ENCODE data around the gene CTAGE9. TPM values are rescaled to one million over a fixed set of nuclear protein-coding genes. Genes with fewer than 3 reads are reported as not detected.

Gene CTAGE9
- total RNA-seq, 4 donors from 2014 or later, result not detected

GRCh38 chr6:131744432-131745287 is 33.8 kb upstream of the CTAGE9 start:
- in situ Hi-C loops (cut with MboI; ENCODE audit: low sequenced_read_pairs in 4 of 4), result no loop called here

GRCh38 chr6:131741688-131742393 is 31.0 kb upstream of the CTAGE9 start:
- H3K27me3 ChIP-seq, result no peaks in the 10 kb centered on the region
- no peak overlapping the region for H3K4me3 ChIP-seq
- H3K4me1 ChIP-seq, result no peaks in the 10 kb centered on the region
- no peaks in the 10 kb centered on the region for H3K36me3 ChIP-seq
- ATAC-seq (no peak), DNase-seq (no peak)
- in situ Hi-C loops (cut with MboI; ENCODE audit: low sequenced_read_pairs in 4 of 4) (no loop called here), intact Hi-C loops (cut with DNase I; ENCODE audit: low total_unique reads) (no loop called here)
- TF ChIP-seq CTCF (IDR thresholded peaks at IDR 0.05 in 4 of 5, conservative IDR thresholded peaks at IDR 0.05 in 1 of 5), result no peak
- TF ChIP-seq POLR2A (IDR thresholded peaks at IDR 0.05), result no peak
- no peak overlapping the region for H3K27ac ChIP-seq
- H3K9me3 ChIP-seq, result no peaks in the 10 kb centered on the region

More at GRCh38 chr6:131744432-131745287, 33.8 kb upstream of the CTAGE9 start:
- intact Hi-C loops (cut with DNase I; ENCODE audit: low total_unique reads), result no loop called here
- no peak for DNase-seq
- no peak overlapping the region for H3K27ac ChIP-seq
- ATAC-seq, result no peak
- no peak overlapping the region for H3K4me3 ChIP-seq
- no peaks in the 10 kb centered on the region for H3K36me3 ChIP-seq
- H3K4me1 ChIP-seq, result no peaks in the 10 kb centered on the region
- H3K27me3 ChIP-seq, result no peaks in the 10 kb centered on the region
- no peaks in the 10 kb centered on the region for H3K9me3 ChIP-seq
- no peak for TF ChIP-seq CTCF (IDR thresholded peaks at IDR 0.05 in 4 of 5, conservative IDR thresholded peaks at IDR 0.05 in 1 of 5)
- no peak for TF ChIP-seq POLR2A (IDR thresholded peaks at IDR 0.05)

- no peaks in the 10 kb centered on the region for H3K36me3 ChIP-seq
- in situ Hi-C loops (cut with MboI; ENCODE audit: low sequenced_read_pairs in 4 of 4), result no loop called here
- TF ChIP-seq CTCF (IDR thresholded peaks at IDR 0.05 in 4 of 5, conservative IDR thresholded peaks at IDR 0.05 in 1 of 5) (no peak), POLR2A (IDR thresholded peaks at IDR 0.05) (no peak)
- H3K9me3 ChIP-seq, result no peaks in the 10 kb centered on the region
- H3K4me1 ChIP-seq, result no peaks in the 10 kb centered on the region
- no peak overlapping the region for H3K27ac ChIP-seq
- ATAC-seq (no peak), DNase-seq (no peak)
- intact Hi-C loops (cut with DNase I; ENCODE audit: low total_unique reads), result no loop called here
- no peak overlapping the region for H3K4me3 ChIP-seq
- H3K27me3 ChIP-seq, result no peaks in the 10 kb centered on the region
These were observed 29.3 kb upstream of the CTAGE9 start for GRCh38 chr6:131740161-131740560.

- Histone ChIP-seq H3K27me3 (no peaks in the 10 kb centered on the region), H3K27ac (no peak overlapping the region), H3K4me1 (no peaks in the 10 kb centered on the region), H3K9me3 (no peaks in the 10 kb centered on the region), H3K36me3 (no peaks in the 10 kb centered on the region), H3K4me3 (no peak overlapping the region)
- TF ChIP-seq POLR2A (IDR thresholded peaks at IDR 0.05) (no peak), CTCF (IDR thresholded peaks at IDR 0.05 in 4 of 5, conservative IDR thresholded peaks at IDR 0.05 in 1 of 5) (no peak)
- DNase-seq (no peak), ATAC-seq (no peak)
- intact Hi-C loops (cut with DNase I; ENCODE audit: low total_unique reads) (no loop called here), in situ Hi-C loops (cut with MboI; ENCODE audit: low sequenced_read_pairs in 4 of 4) (no loop called here)
These were observed 28.3 kb upstream of the CTAGE9 start for GRCh38 chr6:131739136-131739535.

Data from gastrocnemius medialis (tissue), 4 donors.